ENCODE measurements around the gene BCDIN3D.

BCDIN3D gene

DNA sequence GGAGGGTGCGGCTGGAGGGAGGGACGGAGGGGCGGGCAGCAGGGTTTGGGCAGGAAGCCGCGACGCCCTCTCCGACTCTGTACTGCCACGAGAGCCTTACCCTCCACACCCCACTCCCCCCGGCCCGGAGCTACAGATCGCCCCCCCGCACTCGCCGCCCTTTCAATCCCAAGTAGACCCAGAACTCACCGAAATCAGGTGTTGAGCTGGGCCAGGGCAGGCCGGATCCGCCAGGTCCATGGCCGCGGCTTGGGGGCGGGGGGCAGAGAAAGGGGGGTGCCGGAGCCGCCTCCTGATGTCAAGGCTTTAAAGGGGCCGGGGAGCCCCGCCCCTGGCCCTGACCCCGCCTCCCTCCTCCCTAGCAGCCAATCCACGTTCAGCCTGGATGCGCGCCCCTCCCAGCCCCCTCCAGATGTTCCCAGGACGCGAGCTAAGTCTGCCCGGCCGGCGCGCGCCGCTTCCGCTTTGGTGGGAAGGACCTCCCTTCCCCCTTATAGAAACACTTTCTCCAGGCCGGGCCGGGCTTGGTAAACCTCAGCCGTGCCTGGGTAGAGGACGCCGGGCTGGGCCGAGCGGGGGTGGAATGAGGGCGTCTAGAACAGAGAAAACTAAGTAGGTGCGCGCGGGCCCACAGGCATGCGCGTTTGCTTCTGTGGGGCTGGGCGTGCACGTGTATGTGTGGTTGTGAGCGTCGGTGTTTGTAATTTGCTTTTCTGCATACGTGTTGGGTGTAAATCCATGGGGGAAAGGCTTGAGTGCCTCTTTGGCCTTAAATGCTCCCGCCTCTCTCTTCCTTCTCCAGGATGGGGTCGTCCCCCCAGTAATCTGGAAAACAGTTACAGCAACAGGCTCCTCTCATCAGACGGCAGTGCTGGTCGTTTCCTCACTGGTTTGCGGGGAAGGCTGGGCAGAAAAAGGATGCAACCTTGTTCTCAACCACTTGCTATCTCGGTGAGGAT, 14.5 kb downstream of the BCDIN3D start, which contains the start of gene NCKAP5L:
NCKAP5L (minus strand) TSS at position 281 of the 959 bp plus-strand sequence. CDS start 24,369 bp downstream, outside the sequence.
- peak; percentile 98 for DNase-seq (ENCODE audit: low spot score)
- Histone ChIP-seq H3K4me3 (peak within 1 kb of the TSS; percentile 100), H3K27ac (peak within 1 kb of the TSS; percentile 90 to 100)
- TF ChIP-seq, protein P1, sequence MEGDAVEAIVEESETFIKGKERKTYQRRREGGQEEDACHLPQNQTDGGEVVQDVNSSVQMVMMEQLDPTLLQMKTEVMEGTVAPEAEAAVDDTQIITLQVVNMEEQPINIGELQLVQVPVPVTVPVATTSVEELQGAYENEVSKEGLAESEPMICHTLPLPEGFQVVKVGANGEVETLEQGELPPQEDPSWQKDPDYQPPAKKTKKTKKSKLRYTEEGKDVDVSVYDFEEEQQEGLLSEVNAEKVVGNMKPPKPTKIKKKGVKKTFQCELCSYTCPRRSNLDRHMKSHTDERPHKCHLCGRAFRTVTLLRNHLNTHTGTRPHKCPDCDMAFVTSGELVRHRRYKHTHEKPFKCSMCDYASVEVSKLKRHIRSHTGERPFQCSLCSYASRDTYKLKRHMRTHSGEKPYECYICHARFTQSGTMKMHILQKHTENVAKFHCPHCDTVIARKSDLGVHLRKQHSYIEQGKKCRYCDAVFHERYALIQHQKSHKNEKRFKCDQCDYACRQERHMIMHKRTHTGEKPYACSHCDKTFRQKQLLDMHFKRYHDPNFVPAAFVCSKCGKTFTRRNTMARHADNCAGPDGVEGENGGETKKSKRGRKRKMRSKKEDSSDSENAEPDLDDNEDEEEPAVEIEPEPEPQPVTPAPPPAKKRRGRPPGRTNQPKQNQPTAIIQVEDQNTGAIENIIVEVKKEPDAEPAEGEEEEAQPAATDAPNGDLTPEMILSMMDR (IDR thresholded peaks at IDR 0.05), result no peak

GRCh38 chr12:49827401-49828099, 15.4 kb downstream of the BCDIN3D start:
- Histone ChIP-seq H3K27ac (peak overlapping the region; percentile 90 to 100), H3K4me3 (peak overlapping the region; percentile 100)
- DNase-seq (ENCODE audit: low spot score), result peak; percentile 81
- TF ChIP-seq, protein P1 (IDR thresholded peaks at IDR 0.05), result no peak

GRCh38 chr12:49827051-49827400, 15.9 kb downstream of the BCDIN3D start:
- TF ChIP-seq, protein P1 (IDR thresholded peaks at IDR 0.05), result no peak
- Histone ChIP-seq H3K4me3 (peak overlapping the region; percentile 100), H3K27ac (peak overlapping the region; percentile 90 to 100)
- no peak for DNase-seq (ENCODE audit: low spot score)

DNA sequence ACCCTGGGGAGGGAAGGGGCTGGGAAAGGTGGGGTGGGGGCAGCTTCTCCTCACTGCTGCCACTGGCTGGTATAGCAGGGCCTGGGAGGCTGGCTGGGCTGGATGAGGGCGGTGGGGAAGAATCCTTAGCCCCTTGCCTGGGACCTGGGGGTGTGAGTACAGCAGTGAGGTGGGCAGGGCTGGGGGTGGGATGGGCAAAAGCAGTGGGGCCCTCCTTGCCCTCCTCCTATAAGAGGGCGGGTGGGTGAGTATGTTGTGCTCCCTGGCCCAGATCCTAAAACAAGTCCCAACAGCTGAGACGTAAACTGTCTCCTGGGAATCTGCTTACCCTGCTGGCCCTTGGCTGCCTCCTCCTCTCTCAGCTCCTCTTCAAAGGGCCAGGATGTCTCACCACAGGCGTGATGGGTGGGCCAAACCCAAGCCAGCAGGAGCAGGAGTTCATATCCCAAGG, 16.9 kb downstream of the BCDIN3D start:
- peak overlapping the region; percentile 37 to 100 for H3K27ac ChIP-seq
- peak overlapping the region; percentile 100 for H3K4me3 ChIP-seq
- TF ChIP-seq, protein P1 (IDR thresholded peaks at IDR 0.05), result no peak
- no peak for DNase-seq (ENCODE audit: low spot score)

GRCh38 chr12:49825360-49825970, 17.4 kb downstream of the BCDIN3D start:
- peak overlapping the region; percentile 37 to 100 for H3K27ac ChIP-seq
- DNase-seq (ENCODE audit: low spot score), result no peak
- H3K4me3 ChIP-seq, result peak overlapping the region; percentile 100
- TF ChIP-seq, protein P1 (IDR thresholded peaks at IDR 0.05), result no peak

GRCh38 chr12:49824895-49825294, 18.0 kb downstream of the BCDIN3D start:
- no peak for DNase-seq (ENCODE audit: low spot score)
- H3K4me3 ChIP-seq, result peak overlapping the region; percentile 100
- peak overlapping the region; percentile 42 to 100 for H3K27ac ChIP-seq
- TF ChIP-seq, protein P1 (IDR thresholded peaks at IDR 0.05), result no peak
